HL-60 (cell line): ENCODE measurements around the gene MYO3B.

Experiments
- GABPA ChIP-seq: IDR thresholded peaks from 2 replicates; pipeline ENCODE4 v1.6.1; 2012; ENCODE audit warnings: low read depth
- POLR2AphosphoS5 ChIP-seq: IDR thresholded peaks from 2 replicates; pipeline ENCODE4 v1.6.1; 2012; ENCODE audit warnings: low read depth
- TF ChIP-seq, protein P1 (sequence below): IDR thresholded peaks from one replicate; pipeline ENCODE4 v1.5.1; 2011; ENCODE audit warnings: low read length, control low read depth, inconsistent platforms; ENCODE audit not compliant: insufficient read depth
- TF ChIP-seq, protein P2 (sequence below): IDR thresholded peaks from 2 replicates; pipeline ENCODE4 v1.6.1; 2012; ENCODE audit warnings: low read depth; ENCODE audit not compliant: insufficient replicate concordance

DNA sequence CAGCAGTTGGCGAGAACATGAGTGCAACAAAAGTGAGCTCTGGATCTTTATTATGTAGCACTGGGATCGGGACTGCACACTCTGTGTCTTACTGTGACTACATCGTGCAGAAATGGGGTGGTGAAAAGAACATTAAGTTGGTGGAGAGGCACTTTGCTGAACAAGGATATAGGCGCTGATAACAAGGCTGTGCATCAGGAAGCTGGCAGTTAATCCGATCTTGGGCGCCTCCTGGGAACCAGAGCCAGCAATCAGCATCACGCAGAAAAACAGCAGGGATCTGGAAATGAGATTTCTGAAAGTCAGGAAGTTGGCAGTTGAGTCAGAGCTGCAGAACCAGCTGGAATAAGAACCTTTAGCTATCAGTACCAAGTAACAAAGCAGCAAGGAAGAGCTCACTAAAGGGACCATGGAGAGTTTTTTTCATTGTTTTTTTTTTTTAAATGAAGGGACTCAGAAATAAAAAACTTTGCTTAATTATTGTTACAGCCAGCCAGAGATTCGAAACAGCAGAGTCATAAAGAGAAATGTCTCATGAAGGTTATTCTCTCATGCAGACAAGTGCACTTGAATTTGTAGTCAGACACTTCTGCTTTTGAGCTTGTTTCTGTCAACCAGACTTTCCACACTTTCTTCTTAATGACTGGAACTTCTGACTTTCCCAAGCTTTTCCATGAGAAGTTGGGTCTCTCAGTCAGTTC, 22.8 kb upstream of the MYO3B start:
- TF ChIP-seq POLR2AphosphoS5 (no peak), GABPA (no peak)
- TF ChIP-seq, protein P1, sequence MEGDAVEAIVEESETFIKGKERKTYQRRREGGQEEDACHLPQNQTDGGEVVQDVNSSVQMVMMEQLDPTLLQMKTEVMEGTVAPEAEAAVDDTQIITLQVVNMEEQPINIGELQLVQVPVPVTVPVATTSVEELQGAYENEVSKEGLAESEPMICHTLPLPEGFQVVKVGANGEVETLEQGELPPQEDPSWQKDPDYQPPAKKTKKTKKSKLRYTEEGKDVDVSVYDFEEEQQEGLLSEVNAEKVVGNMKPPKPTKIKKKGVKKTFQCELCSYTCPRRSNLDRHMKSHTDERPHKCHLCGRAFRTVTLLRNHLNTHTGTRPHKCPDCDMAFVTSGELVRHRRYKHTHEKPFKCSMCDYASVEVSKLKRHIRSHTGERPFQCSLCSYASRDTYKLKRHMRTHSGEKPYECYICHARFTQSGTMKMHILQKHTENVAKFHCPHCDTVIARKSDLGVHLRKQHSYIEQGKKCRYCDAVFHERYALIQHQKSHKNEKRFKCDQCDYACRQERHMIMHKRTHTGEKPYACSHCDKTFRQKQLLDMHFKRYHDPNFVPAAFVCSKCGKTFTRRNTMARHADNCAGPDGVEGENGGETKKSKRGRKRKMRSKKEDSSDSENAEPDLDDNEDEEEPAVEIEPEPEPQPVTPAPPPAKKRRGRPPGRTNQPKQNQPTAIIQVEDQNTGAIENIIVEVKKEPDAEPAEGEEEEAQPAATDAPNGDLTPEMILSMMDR = no peak
- TF ChIP-seq, protein P2, sequence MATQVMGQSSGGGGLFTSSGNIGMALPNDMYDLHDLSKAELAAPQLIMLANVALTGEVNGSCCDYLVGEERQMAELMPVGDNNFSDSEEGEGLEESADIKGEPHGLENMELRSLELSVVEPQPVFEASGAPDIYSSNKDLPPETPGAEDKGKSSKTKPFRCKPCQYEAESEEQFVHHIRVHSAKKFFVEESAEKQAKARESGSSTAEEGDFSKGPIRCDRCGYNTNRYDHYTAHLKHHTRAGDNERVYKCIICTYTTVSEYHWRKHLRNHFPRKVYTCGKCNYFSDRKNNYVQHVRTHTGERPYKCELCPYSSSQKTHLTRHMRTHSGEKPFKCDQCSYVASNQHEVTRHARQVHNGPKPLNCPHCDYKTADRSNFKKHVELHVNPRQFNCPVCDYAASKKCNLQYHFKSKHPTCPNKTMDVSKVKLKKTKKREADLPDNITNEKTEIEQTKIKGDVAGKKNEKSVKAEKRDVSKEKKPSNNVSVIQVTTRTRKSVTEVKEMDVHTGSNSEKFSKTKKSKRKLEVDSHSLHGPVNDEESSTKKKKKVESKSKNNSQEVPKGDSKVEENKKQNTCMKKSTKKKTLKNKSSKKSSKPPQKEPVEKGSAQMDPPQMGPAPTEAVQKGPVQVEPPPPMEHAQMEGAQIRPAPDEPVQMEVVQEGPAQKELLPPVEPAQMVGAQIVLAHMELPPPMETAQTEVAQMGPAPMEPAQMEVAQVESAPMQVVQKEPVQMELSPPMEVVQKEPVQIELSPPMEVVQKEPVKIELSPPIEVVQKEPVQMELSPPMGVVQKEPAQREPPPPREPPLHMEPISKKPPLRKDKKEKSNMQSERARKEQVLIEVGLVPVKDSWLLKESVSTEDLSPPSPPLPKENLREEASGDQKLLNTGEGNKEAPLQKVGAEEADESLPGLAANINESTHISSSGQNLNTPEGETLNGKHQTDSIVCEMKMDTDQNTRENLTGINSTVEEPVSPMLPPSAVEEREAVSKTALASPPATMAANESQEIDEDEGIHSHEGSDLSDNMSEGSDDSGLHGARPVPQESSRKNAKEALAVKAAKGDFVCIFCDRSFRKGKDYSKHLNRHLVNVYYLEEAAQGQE = no peak
